GM18499 (cell line): Measurements from ENCODE around the gene BAHCC1.

Source experiments
- ATAC-seq: cut with Tn5 transposase; IDR thresholded peaks from one replicate; pipeline ENCODE4 v1.9.1; 2021; ENCODE audit warnings: moderate number of reproducible peaks; ENCODE audit not compliant: insufficient read depth, unreplicated experiment

BAHCC1 gene

DNA sequence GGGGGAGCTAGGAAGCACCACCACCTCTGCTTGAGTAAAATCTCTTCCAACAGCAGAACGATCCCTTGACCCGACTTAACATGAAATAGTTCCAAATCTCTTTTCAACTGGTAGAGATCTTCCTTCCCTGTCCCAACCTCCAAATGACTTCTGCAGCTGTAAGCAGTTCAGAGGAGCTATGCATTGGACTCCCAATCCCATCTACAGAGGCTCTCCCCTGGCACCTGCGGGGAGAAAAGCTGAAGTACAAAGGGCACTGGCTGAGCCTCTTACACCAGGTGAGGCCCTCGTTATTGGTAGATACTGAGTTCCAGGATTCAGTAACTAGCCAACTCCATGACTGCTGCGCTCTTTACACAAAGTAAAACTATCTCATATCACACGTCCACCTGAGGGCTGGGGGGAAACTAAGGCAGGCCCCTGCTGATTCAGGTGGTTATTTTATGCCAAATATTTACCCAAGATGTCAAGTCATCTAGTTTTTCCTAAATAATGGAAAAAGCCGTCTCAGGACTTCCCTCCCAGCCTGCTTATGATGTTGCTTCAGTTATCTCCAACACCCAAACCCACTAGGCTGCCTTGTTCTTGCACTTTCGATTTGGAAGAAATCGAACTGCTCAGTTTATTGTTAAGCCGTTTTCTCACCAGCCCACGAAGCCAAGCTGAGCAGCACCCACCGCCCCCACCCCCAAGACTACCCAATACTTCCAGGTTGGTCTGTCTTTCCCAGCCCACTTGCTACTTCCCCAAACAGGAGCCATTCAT is 114.1 kb downstream of the BAHCC1 start:
- no peak for ATAC-seq

GRCh38 chr17:81509972-81510784 is 114.9 kb downstream of the BAHCC1 start:
- ATAC-seq, result no peak

GRCh38 chr17:81510785-81511553 is 115.7 kb downstream of the BAHCC1 start:
- no peak for ATAC-seq

- no peak for ATAC-seq
These were observed 116.2 kb downstream of the BAHCC1 start for GRCh38 chr17:81511554-81511803.

DNA sequence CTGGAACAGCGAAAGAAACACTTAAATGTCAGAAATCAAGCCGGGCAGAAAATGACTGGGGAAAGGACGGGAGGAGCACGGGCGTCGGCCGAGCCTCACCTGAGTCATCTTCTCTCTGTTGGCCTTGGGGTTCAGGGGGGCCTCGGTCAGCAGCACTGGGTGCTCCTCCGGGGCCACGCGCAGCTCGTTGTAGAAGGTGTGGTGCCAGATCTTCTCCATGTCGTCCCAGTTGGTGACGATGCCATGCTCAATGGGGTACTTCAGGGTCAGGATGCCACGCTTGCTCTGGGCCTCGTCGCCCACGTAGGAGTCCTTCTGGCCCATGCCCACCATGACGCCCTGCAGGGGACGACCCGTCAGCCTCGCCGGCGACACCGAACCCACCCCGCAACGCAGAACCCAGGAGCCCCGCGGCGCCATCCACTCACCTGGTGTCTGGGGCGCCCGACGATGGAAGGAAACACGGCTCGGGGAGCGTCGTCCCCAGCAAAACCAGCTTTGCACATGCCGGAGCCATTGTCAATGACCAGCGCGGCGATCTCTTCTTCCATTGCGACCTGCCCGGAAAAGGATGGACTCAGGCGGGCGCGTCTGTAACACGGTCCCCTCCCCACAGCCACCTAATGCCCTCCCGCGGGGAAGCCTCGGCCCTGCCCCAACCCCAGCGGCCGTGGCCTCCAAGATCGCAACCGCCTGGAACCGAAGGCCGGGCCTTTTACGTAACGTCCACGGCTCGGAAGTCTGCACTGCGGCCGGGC is 116.7 kb downstream of the BAHCC1 start:
- no peak for ATAC-seq

DNA sequence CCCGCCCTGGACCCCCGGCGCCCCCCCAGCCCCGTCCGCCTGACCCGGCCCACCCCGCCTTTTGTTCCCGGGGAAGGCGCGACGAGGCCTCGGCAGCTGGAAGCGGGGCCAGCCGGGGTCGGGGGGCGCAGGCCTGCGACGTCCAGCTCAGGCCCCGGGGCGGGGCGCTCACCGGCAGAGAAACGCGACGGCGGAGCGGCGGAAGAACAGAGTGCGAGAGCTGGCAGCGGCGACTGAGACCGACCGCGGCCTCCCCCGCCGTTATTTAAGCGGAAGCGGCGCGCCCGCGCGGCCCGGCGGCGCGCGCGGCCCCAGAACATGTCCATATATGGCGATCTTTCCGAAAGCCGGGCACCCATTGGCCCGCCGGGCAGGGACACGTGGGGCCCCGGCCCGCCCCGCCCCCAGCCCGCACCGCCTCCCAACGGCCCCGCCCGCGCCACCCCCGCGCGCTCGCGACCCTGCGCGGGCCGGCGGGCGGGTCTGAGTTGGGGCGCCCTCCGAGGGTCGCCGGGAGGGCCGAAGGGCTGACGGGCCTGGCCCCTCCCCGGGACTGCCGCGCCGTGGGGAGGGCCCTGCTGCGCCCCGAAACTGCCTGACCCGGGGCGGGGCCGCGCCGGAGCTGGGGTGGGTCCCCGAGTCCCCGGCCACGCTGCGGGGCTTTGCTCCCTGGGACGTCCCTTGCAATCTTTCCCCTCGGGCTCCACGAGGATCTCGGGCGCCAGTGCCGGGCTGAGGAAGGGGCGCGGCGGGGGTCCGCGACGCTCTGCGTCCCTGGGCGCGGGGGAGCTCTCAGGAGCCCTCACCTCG is 117.5 kb downstream of the BAHCC1 start, which contains the start of gene ACTG1:
Gene ACTG1 (minus strand): TSS at position 238 of the 810 bp plus-strand sequence. CDS start 445 bp downstream, outside the sequence.
- no peak for ATAC-seq

DNA sequence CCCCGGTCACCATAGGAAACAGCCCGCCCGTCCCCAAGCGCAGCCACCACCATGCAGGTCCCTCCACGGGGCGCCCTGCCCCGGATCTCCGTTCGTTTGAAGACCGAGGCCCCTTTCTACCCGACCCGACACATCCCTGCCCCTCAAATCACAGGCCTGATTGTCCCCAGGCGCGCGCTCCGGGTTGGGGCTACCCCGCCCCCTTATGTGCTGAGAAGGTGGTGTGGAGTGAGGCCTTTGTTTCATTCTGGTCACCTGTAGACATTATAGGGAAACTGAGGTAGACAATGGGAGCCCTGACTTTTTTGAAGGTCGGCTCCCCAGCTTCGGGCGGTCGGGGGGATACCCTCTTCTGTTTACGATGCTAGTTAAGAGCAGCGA is 118.1 kb downstream of the BAHCC1 start:
- ATAC-seq, result no peak

DNA sequence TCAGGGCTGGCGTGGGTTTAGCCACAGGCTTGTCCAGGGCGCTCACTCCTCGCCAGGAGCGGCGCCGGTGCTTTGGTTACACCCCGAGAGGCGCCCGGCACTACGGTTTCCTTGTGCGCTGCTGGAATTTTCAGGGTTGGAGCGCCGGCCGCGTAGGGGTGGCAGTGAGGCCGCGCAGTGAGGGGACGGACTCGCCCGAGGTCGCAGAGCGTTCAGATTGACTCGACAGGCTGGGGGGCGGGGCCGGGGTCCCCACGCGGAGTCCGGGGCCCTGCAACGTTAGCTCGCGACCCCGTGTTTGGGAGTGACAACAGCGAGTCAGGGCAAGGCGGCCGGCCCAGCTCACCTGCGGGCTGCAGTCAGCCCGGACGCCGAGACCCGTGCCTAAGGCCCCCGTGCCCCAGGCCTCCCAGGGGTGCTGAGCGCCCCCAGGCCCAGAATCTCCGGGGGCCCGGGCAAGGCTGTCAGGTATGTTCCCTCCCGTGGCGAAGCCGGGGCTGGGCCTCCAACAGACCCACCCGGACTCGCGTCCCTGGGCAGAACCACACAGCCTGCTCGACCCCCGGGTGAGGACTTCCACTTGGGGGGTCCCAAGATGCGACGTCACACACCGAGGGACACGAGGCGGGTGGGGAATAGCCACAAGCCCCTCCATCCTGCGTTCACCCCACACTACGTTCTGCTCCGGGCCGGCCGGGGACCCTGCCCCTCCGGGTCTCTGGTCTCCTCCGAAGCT is 118.7 kb downstream of the BAHCC1 start:
- ATAC-seq, result no peak

DNA sequence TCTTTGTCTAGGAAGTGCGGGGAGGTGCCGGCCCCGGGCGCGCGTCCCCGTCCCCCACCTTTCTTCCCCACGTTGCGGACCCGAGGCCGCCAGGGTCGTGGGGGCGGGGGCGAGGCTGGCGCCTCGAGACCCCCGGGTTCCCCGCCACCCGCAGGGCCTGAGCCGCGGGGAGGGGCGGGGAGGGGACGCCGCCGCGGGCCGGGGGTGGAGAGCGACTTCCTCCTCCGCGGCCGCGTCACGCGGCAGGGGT is 119.2 kb downstream of the BAHCC1 start:
- ATAC-seq, result no peak

DNA sequence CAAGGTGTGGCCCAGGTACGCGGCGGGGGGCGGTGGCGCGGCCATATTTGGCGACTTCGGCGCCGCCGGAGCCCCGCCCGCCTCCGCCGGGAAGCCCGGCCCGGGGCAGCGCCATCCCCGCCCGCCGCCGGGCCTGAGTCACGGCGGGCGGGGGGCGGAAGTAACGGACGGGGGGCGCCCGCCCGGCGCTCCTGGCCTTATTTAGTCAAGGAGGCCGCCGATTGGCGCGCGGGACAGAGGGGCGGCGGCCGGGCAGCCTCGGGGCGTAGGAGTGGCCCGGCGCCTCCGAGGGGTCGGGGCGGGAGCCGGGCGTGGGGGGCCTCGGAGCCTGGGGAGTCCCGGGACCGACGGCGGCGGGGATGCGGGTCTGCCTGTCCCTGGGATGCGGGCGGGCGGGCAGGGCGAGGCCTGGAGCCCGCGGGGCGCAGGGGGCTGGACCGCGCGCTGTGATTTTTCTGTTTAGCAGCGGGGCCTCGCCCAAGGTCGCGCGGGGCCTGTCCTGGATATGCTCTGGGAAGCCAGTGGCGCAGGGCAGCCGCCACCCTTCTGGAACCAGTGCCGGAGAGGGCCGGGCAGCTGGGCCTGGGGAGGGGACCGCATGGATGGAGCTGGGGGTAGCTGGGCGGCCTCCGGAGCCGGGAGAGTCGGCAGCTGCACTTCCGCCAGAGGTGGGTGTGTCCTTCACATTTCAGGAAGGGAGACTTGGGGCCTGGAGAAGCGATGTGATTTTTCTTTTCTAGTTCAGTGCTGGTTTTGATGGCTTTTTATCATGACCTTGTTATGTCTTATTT is 119.7 kb downstream of the BAHCC1 start:
- no peak for ATAC-seq

- no peak for ATAC-seq
These were observed 120.3 kb downstream of the BAHCC1 start for GRCh38 chr17:81515530-81516041.
